NCI-H526 (cell line): ENCODE measurements around the gene GLDN.
"Not testable (repeated sequence)": the region's sequence is repeated elsewhere in the genome, so short reads cannot be mapped to it uniquely, and the experiment has no call there.

Experiments used
- DNase-seq, 2 experiments: peaks; one replicate each; lab custom pipeline; 2025; lab: John Stamatoyannopoulos, UW

GLDN gene

GRCh38 chr15:51387699-51388041, 46.2 kb downstream of the GLDN start:
- no peak for DNase-seq

DNA sequence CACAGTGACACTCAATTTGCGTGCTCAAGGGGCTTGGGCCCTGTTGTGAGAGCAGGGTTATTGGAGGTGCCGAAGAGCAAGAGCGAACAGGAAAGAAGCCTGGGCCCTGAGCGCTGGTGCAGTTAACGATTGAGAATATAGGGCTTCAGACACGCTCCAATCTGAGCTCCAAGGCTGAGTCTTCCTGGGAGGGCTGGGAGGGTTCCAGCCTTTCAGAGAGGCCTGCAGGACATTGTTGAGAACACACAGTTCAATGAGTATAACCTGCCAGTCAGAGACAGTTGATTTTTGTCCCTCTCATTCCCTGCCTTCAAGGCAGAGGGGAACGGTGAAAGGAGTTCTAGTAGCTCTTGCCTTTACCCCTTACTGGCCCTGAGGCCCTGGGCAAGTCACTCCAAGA, 47.3 kb downstream of the GLDN start:
- no peak for DNase-seq

GRCh38 chr15:51390241-51390965, 48.9 kb downstream of the GLDN start:
- no peak for DNase-seq

GRCh38 chr15:51390966-51391422, 49.5 kb downstream of the GLDN start:
- no peak for DNase-seq

- no peak for DNase-seq
Observed at GRCh38 chr15:51396921-51397320, 55.5 kb downstream of the GLDN start.

DNA sequence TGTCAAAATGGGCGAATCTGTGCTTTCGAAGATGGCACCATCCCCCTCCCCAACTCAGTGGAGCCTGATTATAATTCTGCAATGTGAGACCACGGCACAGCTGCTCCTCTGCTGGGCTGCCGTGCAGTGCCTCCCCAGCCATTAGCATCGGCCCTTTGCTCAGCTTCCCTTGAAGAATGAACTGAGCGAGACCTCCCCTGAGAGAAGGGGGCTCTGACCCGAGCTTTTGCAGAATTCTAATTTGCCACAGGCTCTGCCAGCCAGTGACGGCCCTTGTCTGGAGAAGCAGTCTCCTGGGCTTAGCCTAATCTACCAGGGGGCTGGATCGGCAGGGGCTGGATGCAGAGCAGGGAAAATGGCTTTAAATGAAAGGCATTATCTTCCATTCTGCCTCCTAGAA, 57.2 kb downstream of the GLDN start:
- no peak for DNase-seq

DNA sequence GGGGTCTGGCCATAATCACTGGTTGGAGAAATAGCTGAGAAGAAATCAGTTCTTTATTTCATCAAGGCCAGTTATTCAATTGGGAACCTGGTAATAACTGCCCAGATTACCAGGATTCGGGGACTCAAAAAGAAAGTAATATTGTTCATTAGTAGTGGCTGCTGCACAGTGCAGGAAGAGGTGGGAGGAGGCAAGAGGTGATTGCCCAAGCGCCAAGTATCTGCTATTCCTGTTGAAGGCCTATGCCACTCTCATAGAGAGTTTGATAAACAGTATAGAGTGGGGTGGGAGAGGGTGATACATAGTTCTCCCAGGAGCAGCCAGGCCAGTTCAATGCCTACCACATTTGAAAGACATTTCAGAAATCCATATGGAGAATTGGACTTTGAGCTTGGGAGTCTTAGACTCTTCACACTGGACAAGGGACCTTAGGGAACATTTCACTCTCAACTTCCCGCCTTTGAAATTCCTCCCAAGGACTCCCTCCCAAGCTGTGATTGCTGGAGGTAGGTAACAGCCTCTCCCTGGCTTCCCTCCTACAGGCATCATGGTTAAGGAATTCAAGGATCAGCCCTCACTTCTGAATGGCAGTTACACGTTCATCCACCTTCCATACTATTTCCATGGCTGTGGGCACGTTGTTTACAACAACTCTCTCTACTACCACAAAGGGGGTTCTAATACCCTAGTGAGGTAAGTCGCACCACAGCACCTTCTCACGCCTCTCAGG, 59.8 kb downstream of the GLDN start:
- no peak for DNase-seq

DNA sequence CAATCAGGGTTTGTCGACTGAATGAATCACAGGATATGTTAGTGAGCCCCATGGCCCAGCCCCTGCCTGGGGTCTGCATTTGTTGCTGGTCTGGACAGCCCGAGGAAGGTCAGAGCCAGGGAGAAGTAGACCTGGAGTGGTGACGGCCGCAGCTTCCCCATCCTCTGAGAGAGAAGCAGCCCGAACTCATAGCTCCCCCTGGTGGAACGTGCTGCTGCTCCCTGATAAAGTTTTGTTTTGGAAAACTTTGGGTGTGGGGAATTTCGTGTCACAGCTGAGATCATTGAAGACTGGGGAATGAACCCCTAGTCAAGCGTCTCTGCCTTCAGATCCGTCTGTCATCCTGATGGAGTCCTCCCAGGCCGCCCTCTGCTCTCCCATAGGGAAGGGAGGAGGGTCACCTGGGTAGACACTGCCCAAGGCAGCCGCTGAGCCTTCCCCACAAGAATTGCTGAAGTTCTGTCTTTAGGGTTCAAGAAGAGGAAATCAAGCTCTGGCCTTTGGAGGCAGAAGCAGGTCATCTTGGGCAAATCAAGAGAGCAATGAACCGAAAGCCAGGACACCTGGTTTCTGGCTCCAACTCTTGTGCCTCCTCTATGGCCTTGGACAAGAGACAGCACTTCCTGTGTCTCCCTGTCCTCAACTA, 60.5 kb downstream of the GLDN start:
- DNase-seq: peak in 1 of 2 experiments; percentile 37

GRCh38 chr15:51403072-51403878, 61.8 kb downstream of the GLDN start:
- peak; percentile 33 to 69 for DNase-seq

GRCh38 chr15:51403946-51404695, 62.7 kb downstream of the GLDN start:
- DNase-seq: no peak

DNA sequence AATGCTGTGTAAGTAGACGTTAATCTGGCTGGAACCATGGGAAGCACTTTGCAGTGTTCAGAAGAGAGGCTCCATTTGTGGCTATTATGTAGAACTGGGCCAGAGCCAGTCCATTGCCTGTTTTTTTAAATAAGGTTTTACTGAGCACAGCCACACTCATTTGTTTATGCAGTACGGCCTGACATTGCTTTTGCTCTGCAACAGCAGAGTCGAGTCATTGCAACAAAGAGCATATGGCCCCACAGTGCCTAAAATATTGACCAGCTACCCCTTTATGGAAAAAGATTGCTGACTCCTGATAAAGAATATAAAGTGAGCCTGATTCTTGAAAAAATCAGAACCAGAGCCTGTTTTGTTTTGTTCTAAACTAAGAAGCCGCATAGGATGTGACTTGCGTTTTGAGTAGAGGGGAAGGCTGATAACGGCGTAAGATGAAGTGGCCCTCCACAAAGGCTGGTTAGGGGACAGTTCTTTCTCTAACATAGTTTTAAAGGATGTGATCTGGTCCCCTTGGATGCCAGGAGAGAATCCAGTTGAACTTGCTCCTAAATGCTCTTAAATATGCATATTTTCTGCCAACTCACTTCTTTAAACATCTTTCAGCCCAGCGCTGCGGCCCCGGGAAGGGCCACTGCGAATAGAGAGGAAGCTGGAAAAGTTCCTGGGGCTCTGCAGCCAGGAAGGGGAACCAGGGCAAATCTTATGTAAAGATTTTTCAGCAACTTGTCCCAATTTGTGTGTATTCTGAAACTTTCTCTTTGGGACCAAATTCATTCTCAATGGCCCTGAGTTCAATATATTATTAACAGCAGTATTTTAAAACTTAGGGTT, 64.5 kb downstream of the GLDN start:
- DNase-seq: no peak

- DNase-seq: no peak
Observed at GRCh38 chr15:51414256-51414860, 72.9 kb downstream of the GLDN start.

DNA sequence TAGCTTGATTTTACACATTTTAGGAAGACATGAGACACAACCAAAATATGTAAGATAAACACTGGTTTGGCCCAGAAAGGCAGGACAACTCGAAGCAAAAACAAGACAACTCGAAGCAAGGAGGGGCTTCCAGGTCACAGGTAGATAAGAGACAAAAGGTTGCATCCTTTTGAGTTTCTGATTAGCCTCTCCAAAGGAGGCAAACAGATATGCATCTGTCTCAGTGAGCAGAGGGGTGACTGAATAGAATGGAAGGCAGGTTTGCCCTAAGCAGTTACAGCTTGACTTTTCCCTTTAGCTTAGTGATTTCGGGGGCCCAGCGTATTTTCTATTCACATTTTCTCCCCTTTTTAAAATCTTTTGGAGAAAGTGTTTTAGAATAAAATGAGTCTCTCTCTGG, 74.7 kb downstream of the GLDN start:
- no peak for DNase-seq

DNA sequence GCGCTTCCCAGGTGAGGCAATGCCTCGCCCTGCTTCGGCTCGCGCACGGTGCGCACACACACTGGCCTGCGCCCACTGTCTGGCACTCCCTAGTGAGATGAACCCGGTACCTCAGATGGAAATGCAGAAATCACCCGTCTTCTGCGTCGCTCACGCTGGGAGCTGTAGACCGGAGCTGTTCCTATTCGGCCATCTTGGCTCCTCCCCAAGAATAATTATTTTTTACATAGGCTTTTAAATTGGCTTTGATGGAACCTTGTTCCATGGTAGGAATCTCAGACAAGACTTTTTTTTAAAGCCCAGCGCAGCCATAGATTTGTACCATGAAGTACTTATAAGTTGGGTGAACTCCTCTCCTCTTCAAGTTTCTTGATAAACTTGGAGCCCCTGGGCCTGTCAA, 81.6 kb downstream of the GLDN start:
- DNase-seq: not testable (repeated sequence)

DNA sequence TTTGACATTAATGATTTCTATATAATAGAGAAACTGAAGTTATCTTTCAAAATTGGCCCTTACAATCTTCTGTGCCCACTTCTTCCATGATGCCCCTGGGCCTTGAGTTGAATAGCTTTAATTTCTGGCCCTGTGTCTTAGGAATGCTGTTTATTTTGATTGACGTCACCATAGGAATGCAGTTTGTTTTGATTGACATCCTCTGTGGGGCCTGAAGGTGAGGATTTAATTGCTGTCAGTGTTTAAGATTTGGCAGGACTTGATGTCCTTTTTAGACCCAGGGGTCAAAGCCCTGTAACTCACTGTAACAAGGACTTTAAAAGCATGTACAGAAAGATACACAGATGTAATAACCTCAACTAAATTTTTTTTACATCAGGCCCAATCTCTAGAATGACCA, 83.3 kb downstream of the GLDN start:
- DNase-seq: no peak

- no peak for DNase-seq
Observed at GRCh38 chr15:51425517-51426040, 84.1 kb downstream of the GLDN start.

- DNase-seq: no peak
Observed at GRCh38 chr15:51438526-51438925, 97.1 kb downstream of the GLDN start.

GRCh38 chr15:51443282-51443914, 101.9 kb downstream of the GLDN start:
- no peak for DNase-seq

- no peak for DNase-seq
Observed at GRCh38 chr15:51444112-51444511, 102.7 kb downstream of the GLDN start.
